Measurements from ENCODE around the gene AXIN2. TPM values are rescaled to one million over a fixed set of nuclear protein-coding genes. Genes with fewer than 3 reads are reported as not detected.
"Not testable (repeated sequence)": the region's sequence is repeated elsewhere in the genome, so short reads cannot be mapped to it uniquely, and the experiment has no call there.

AXIN2 gene
- total RNA-seq, 1 donor from 2014 or later: 3.7 TPM

DNA sequence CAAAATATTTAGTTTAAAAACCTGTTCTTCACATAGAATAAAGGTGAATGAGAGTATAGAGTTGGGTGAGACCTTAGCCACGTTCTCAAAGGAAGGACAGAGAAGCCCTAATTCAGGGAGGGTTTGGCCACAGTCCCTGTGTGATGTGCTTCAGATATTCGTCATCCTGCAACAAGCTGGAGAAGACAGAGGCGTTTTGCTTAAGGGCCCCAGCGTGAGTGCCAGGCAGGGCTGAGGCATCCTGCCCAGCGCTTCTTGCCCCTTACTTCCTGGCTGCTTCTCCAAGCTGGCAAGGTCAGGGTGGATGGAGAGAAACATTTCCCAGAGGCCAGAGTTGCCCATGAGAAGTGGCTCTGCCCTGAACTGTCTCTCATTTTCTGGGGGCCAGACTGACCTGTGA, 46.9 kb downstream of the AXIN2 start:
- H3K4me1 Mint-ChIP-seq (ENCODE audit: low read depth): peaks cover 11% of the 10 kb centered on the region
- TF ChIP-seq, protein P1, sequence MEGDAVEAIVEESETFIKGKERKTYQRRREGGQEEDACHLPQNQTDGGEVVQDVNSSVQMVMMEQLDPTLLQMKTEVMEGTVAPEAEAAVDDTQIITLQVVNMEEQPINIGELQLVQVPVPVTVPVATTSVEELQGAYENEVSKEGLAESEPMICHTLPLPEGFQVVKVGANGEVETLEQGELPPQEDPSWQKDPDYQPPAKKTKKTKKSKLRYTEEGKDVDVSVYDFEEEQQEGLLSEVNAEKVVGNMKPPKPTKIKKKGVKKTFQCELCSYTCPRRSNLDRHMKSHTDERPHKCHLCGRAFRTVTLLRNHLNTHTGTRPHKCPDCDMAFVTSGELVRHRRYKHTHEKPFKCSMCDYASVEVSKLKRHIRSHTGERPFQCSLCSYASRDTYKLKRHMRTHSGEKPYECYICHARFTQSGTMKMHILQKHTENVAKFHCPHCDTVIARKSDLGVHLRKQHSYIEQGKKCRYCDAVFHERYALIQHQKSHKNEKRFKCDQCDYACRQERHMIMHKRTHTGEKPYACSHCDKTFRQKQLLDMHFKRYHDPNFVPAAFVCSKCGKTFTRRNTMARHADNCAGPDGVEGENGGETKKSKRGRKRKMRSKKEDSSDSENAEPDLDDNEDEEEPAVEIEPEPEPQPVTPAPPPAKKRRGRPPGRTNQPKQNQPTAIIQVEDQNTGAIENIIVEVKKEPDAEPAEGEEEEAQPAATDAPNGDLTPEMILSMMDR (IDR thresholded peaks at IDR 0.05): no peak
- no peak for DNase-seq (ENCODE audit: low spot score)
- H3K4me3 Mint-ChIP-seq (ENCODE audit: unreplicated experiment): no peak overlapping the region
- no peaks in the 10 kb centered on the region for H3K27me3 Mint-ChIP-seq (ENCODE audit: low read depth)
- H3K27ac Mint-ChIP-seq (ENCODE audit: unreplicated experiment): no peak overlapping the region
- H3K9me3 Mint-ChIP-seq (ENCODE audit: low read depth): peaks cover 12% of the 10 kb centered on the region
- H3K36me3 Mint-ChIP-seq (ENCODE audit: low read depth): peaks cover 2% of the 10 kb centered on the region

DNA sequence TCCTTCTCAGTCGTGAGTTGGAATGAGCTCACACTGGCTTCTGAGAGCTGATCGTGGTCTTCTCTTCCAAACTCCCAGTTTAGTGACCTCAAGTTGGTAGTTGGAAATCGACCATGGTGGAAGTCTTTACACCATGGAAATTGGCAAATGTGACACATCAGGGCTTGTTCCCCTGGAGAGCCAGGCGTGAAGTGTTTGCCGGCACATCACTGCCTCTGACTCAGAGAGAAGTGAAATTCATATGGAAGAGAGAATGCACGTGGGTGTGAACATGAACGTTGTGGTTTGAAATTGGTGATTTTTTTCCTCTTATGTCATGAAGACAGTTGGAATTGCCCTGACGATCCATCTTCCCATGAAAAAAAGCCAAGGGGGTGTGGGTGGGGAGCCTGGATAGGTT, 47.4 kb downstream of the AXIN2 start:
- Mint-ChIP-seq H3K27me3 (ENCODE audit: low read depth) (no peaks in the 10 kb centered on the region), H3K9me3 (ENCODE audit: low read depth) (peaks cover 12% of the 10 kb centered on the region), H3K4me3 (ENCODE audit: unreplicated experiment) (no peak overlapping the region), H3K36me3 (ENCODE audit: low read depth) (peaks cover 2% of the 10 kb centered on the region), H3K27ac (ENCODE audit: unreplicated experiment) (no peak overlapping the region), H3K4me1 (ENCODE audit: low read depth) (peaks cover 11% of the 10 kb centered on the region)
- TF ChIP-seq, protein P1 (IDR thresholded peaks at IDR 0.05): no peak
- DNase-seq (ENCODE audit: low spot score): no peak

DNA sequence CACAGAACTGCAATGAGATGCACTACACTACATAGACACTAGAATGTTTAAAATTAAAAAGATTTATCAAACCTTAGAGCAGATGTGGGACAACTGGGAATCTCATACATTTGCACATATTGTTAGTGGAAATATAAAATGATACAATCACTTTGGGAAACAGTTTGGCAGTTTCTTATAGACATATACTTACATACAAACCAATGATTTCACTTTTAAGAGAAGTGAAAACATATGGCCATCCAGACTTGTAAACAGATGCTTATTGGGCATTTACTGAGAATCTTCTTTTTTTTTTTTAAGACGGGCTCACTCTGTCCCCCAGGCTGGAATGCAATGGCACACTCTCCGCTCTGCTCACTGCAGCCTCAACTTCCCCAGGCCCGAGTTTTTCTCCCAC, 50.1 kb downstream of the AXIN2 start:
- H3K27me3 Mint-ChIP-seq (ENCODE audit: low read depth): no peaks in the 10 kb centered on the region
- H3K9me3 Mint-ChIP-seq (ENCODE audit: low read depth): peaks cover 8% of the 10 kb centered on the region
- H3K4me3 Mint-ChIP-seq (ENCODE audit: unreplicated experiment): no peak overlapping the region

DNA sequence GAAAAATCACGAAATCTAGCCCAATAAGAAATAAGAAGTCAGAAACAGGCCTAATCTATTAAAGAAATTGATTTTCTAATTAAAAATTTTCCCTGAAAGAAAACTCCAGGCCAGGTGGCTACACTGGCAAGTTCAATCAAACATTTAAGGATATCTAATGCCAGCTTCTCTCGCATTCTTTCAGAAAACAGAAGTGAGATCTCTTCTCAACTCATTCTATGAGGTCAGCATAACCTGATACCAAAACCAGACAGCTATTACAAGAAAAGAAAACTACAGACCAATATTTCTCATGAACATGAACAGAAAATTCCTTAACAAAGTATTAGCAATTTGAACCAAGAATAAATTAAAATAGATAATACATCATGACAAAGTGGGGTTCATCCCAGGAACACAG, 52.4 kb downstream of the AXIN2 start:
- H3K36me3 Mint-ChIP-seq (ENCODE audit: low read depth): peaks cover 2% of the 10 kb centered on the region
- H3K4me1 Mint-ChIP-seq (ENCODE audit: low read depth): peaks cover under 1% of the 10 kb centered on the region
- no peaks in the 10 kb centered on the region for H3K27me3 Mint-ChIP-seq (ENCODE audit: low read depth)
- H3K9me3 Mint-ChIP-seq (ENCODE audit: low read depth): peaks cover 10% of the 10 kb centered on the region
- H3K4me3 Mint-ChIP-seq (ENCODE audit: unreplicated experiment): no peak overlapping the region
- DNase-seq (ENCODE audit: low spot score): no peak
- TF ChIP-seq, protein P1 (IDR thresholded peaks at IDR 0.05): no peak
- no peak overlapping the region for H3K27ac Mint-ChIP-seq (ENCODE audit: unreplicated experiment)

More for the DNA sequence above, 50.1 kb downstream of the AXIN2 start:
- H3K36me3 Mint-ChIP-seq (ENCODE audit: low read depth): peaks cover 2% of the 10 kb centered on the region
- no peak overlapping the region for H3K27ac Mint-ChIP-seq (ENCODE audit: unreplicated experiment)
- no peak for DNase-seq (ENCODE audit: low spot score)
- peaks cover 9% of the 10 kb centered on the region for H3K4me1 Mint-ChIP-seq (ENCODE audit: low read depth)
- TF ChIP-seq, protein P1 (IDR thresholded peaks at IDR 0.05): no peak

DNA sequence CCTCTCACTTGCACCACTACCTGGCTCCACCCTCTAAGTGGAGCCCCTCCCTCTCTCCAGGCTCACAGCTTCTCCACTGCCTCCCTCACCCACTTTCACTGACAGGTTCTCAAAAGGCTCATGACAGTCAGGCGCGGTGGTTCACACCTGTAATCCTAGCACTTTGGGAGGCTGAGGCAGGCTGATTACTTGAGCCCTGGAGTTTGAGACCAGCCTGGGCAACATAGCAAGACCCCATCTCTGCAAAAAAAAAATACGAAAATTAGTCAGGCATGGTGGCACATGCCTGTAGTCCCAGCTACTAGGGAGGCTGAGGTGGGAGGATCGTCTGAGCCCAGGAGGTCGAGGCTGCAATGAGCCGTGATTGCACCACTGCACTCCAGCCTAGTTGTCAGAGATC, 56.8 kb downstream of the AXIN2 start:
- H3K9me3 Mint-ChIP-seq (ENCODE audit: low read depth); H3K36me3 Mint-ChIP-seq (ENCODE audit: low read depth); H3K27ac Mint-ChIP-seq (ENCODE audit: unreplicated experiment); H3K27me3 Mint-ChIP-seq (ENCODE audit: low read depth); H3K4me3 Mint-ChIP-seq (ENCODE audit: unreplicated experiment); H3K4me1 Mint-ChIP-seq (ENCODE audit: low read depth); DNase-seq (ENCODE audit: low spot score): not testable (repeated sequence)

DNA sequence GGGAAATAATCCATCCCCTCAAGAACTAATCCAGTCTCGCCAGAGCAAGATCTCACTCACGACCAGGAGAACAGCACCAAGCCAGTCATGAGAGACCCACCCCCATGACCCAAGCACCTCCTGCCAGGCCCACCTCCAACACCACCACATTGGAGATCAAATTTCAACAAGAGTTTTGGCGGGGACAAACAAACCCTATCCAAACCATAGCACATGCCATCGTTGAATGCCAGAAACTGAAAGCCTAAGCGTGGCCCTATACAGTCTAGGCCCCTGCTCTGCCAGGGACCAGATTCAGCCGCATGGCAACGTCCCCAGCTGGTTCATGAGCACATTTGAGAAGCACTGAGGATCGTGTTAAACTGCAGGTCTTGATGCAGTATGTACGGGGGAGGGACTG, 57.3 kb downstream of the AXIN2 start:
- Mint-ChIP-seq H3K27me3 (ENCODE audit: low read depth) (peaks cover 6% of the 10 kb centered on the region), H3K36me3 (ENCODE audit: low read depth) (no peaks in the 10 kb centered on the region), H3K4me1 (ENCODE audit: low read depth) (no peaks in the 10 kb centered on the region), H3K27ac (ENCODE audit: unreplicated experiment) (no peak overlapping the region), H3K4me3 (ENCODE audit: unreplicated experiment) (no peak overlapping the region), H3K9me3 (ENCODE audit: low read depth) (peaks cover 6% of the 10 kb centered on the region)
- no peak for DNase-seq (ENCODE audit: low spot score)
- TF ChIP-seq, protein P1 (IDR thresholded peaks at IDR 0.05): no peak

Measured in chondrocyte (in vitro differentiated cells).